ENCODE results near the gene DEPDC1. TPM values are rescaled to one million over a fixed set of nuclear protein-coding genes. Genes with fewer than 3 reads are reported as not detected.

The DEPDC1 gene
- total RNA-seq, result 6.7 TPM

GRCh38 chr1:68496680-68497357 is at the start of gene DEPDC1:
Gene DEPDC1 (minus strand): TSS chr1:68497082. CDS start chr1:68496999, 83 bp downstream.

GRCh38 chr1:68449901-68450300 is 47.0 kb downstream of the DEPDC1 start, which contains the start of gene RPE65:
Gene RPE65 (minus strand): TSS chr1:68449954. CDS start chr1:68449905, 49 bp downstream.

Small RNA genes within 50 kb of the gene (small RNA-seq; reads per million reads assigned to genes)
- gene TXNP2 (ENCODE audit: low replicate concordance), result not detected

Other genes starting within 250 kb of the DEPDC1 start
- gene RPE65, start 47.1 kb downstream of the DEPDC1 start, total RNA-seq, result not detected